Measurements from ENCODE around the gene GRIN2B.

GRIN2B gene

GRCh38 chr12:13981296-13981962 lies at the start of gene GRIN2B:
Gene GRIN2B (minus strand): TSS chr12:13981602. CDS start chr12:13866208, 115,394 bp downstream.
- TF ChIP-seq, protein P1, sequence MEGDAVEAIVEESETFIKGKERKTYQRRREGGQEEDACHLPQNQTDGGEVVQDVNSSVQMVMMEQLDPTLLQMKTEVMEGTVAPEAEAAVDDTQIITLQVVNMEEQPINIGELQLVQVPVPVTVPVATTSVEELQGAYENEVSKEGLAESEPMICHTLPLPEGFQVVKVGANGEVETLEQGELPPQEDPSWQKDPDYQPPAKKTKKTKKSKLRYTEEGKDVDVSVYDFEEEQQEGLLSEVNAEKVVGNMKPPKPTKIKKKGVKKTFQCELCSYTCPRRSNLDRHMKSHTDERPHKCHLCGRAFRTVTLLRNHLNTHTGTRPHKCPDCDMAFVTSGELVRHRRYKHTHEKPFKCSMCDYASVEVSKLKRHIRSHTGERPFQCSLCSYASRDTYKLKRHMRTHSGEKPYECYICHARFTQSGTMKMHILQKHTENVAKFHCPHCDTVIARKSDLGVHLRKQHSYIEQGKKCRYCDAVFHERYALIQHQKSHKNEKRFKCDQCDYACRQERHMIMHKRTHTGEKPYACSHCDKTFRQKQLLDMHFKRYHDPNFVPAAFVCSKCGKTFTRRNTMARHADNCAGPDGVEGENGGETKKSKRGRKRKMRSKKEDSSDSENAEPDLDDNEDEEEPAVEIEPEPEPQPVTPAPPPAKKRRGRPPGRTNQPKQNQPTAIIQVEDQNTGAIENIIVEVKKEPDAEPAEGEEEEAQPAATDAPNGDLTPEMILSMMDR (IDR thresholded peaks at IDR 0.05; ENCODE audit: extremely low read depth, missing control alignments): no peak
- no peak for DNase-seq (ENCODE audit: low spot score)

DNA sequence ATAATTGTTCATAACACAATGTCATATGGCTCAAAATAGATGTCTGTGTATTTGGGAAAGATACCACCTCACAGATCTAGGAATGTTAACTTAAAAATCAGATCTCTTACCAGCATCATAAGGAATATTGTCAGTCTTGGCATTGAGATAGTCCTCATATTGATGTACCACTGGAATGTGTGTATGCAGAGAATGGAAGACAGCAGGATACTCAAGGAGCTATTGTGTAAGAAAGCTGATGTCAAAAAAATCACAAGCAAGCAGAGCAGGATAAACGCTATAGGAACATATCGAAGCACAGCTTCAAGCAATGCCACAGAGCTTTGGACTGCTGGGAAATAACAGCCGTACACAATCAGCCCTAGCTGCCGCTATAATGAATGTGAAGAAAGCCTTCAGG lies 45.1 kb upstream of the GRIN2B start:
- no peak for DNase-seq (ENCODE audit: low spot score)
- TF ChIP-seq, protein P1 (IDR thresholded peaks at IDR 0.05; ENCODE audit: extremely low read depth, missing control alignments): no peak

- TF ChIP-seq, protein P1 (IDR thresholded peaks at IDR 0.05; ENCODE audit: extremely low read depth, missing control alignments): no peak
- no peak for DNase-seq (ENCODE audit: low spot score)
Observed at GRCh38 chr12:14024591-14024990, 43.2 kb upstream of the GRIN2B start.

DNA sequence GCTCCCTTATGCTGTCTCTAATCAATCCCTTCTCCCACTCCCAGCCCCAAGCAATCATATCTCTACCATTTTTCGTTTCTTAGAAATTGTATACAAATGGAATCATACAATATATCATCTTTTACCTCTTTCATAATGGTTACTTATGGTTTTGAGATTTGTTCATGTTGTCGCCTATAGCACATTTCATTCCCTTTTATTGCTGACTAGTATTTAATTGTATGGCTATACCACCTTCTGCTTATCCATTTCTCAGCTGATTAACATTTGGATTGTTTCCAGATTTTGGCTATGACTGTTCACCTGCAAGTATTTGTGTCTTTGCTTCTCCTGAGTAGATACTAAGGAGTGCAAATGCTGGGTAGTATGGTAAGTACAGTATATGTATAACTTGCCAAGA lies 36.7 kb upstream of the GRIN2B start:
- DNase-seq (ENCODE audit: low spot score): no peak
- TF ChIP-seq, protein P1 (IDR thresholded peaks at IDR 0.05; ENCODE audit: extremely low read depth, missing control alignments): no peak

DNA sequence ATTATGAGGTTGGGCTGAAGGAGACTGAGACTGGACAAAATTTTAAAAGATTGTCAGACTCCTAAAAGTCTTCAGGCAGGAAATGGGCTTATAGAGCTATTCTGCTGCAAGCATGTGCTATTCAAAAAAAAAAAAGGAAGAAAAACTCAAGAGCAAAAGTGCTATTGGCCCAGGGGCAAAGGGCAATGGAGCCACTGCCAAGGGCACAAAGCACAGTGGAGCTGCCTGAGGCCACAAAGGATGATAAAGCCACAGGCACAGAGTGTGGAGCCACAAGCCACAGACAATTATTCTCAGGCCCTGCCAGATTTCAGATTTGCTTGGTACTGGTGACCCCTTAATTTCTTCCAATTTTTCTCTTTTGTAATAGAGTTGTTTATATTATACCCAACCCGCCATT lies 29.6 kb upstream of the GRIN2B start:
- DNase-seq (ENCODE audit: low spot score): no peak
- TF ChIP-seq, protein P1 (IDR thresholded peaks at IDR 0.05; ENCODE audit: extremely low read depth, missing control alignments): no peak

- TF ChIP-seq, protein P1 (IDR thresholded peaks at IDR 0.05; ENCODE audit: extremely low read depth, missing control alignments): no peak
- DNase-seq (ENCODE audit: low spot score): no peak
Observed at GRCh38 chr12:14007639-14008038, 26.2 kb upstream of the GRIN2B start.

GRCh38 chr12:13992585-13992984 lies 11.2 kb upstream of the GRIN2B start:
- TF ChIP-seq, protein P1 (IDR thresholded peaks at IDR 0.05; ENCODE audit: extremely low read depth, missing control alignments): no peak
- no peak for DNase-seq (ENCODE audit: low spot score)

Measured in GM20000 (cell line).